Fibroblast of lung (primary cell): ENCODE data around the gene GBP7. TPM values are rescaled to one million over a fixed set of nuclear protein-coding genes. Genes with fewer than 3 reads are reported as not detected.
"Not testable (repeated sequence)": the region's sequence is repeated elsewhere in the genome, so short reads cannot be mapped to it uniquely, and the experiment has no call there.

Source experiments
- DNase-seq, 2 donors: peaks; one replicate each; pipeline versions ENCODE4 v3.0.0 to v3.0.0-alpha.2; 2010; ENCODE audit warnings: low read depth in 2 of 2
- H2AFZ ChIP-seq: 2 replicates; pipeline ENCODE4 v1.5.1; 2012; ENCODE audit warnings: low read length, control low read depth, inconsistent platforms
- H3K27ac ChIP-seq: 2 replicates; pipeline ENCODE4 v1.5.1; 2011; ENCODE audit warnings: low read length, control low read depth; ENCODE audit not compliant: insufficient read depth
- H3K27me3 ChIP-seq: 2 replicates; pipeline ENCODE4 v1.5.1; 2011; ENCODE audit warnings: mild to moderate bottlenecking, low read length; ENCODE audit not compliant: control insufficient read depth, insufficient read depth
- H3K36me3 ChIP-seq: 2 replicates; pipeline ENCODE4 v1.5.1; 2011; ENCODE audit warnings: low read length; ENCODE audit not compliant: control insufficient read depth, insufficient read depth
- H3K4me1 ChIP-seq: 2 replicates; pipeline ENCODE4 v1.5.1; 2011; ENCODE audit warnings: low read length; ENCODE audit not compliant: control insufficient read depth, insufficient read depth; ENCODE audit errors: extremely low read depth
- H3K4me2 ChIP-seq: 2 replicates; pipeline ENCODE4 v1.5.1; 2011; ENCODE audit warnings: low read length, control low read depth; ENCODE audit not compliant: insufficient read depth; ENCODE audit errors: extremely low read depth
- H3K4me3 ChIP-seq, 4 experiments: fragments of 200-600 bp in 1 of 4; sonication (generic) in 1 of 4; replicated peaks in 1 of 4; 2 replicates each; pipeline ENCODE4 v1.5.1; 2011 to 2016; ENCODE audit warnings: low read length in 4 of 4, low read depth in 3 of 4, mild to moderate bottlenecking in 3 of 4, control low read depth in 2 of 4, inconsistent platforms in 1 of 4, mixed read lengths in 1 of 4; ENCODE audit not compliant: insufficient read depth in 1 of 4; ENCODE audit errors: control extremely low read depth in 1 of 4
- H3K79me2 ChIP-seq: 2 replicates; pipeline ENCODE4 v1.5.1; 2012; ENCODE audit warnings: mild to moderate bottlenecking, low read length, inconsistent platforms; ENCODE audit not compliant: control insufficient read depth, insufficient read depth
- H3K9ac ChIP-seq: 2 replicates; pipeline ENCODE4 v1.5.1; 2011; ENCODE audit warnings: mild to moderate bottlenecking, low read length, control low read depth; ENCODE audit not compliant: insufficient read depth
- H3K9me3 ChIP-seq: 2 replicates; pipeline ENCODE4 v1.5.1; 2012; ENCODE audit warnings: low read depth, low read length; ENCODE audit not compliant: control insufficient read depth, insufficient read depth
- H4K20me1 ChIP-seq: 2 replicates; pipeline ENCODE4 v1.5.1; 2011; ENCODE audit warnings: low read length; ENCODE audit not compliant: control insufficient read depth, insufficient read depth; ENCODE audit errors: extremely low read depth
- CTCF ChIP-seq, 2 donors: IDR thresholded peaks in 1 of 2; conservative IDR thresholded peaks in 1 of 2; 1 replicate in 1 of 2; 2 replicates in 1 of 2; pipeline ENCODE4 v1.5.1; 2011 to 2012; ENCODE audit warnings: low read length in 2 of 2, control low read depth in 1 of 2, inconsistent platforms in 1 of 2, low read depth in 1 of 2, mild to moderate bottlenecking in 1 of 2
- EZH2 ChIP-seq: IDR thresholded peaks from 2 replicates; pipeline ENCODE4 v1.5.1; 2012; ENCODE audit warnings: low read length, control low read depth, mild to moderate bottlenecking; ENCODE audit errors: missing control alignments
- polyA minus RNA-seq: library from RNA; depleted of rRNA, polyadenylated mRNA; stranded (reverse); fragments of >200 nt; gene quantifications from 2 replicates; pipeline ENCODE4 v1.2.3, GENCODE V29; 2011; ENCODE audit warnings: low replicate concordance
- polyA plus RNA-seq, 2 donors: library from polyadenylated mRNA; depleted of rRNA in 1 of 2; stranded (reverse) in 1 of 2; unstranded in 1 of 2; fragments of >200 nt; gene quantifications; 2 replicates each; pipeline ENCODE4 v1.2.1, GENCODE V29; 2011 to 2012; ENCODE audit warnings: missing spikeins in 1 of 2
- total RNA-seq: library from RNA; depleted of rRNA; stranded (reverse); fragments of >200 nt; gene quantifications from 2 replicates; pipeline ENCODE4 v1.2.1, GENCODE V29; 2014

The GBP7 gene
- total RNA-seq (not detected in 2 replicates), polyA plus RNA-seq (not detected in 2 replicates), polyA minus RNA-seq (not detected in 2 replicates)
- polyA plus RNA-seq (2012), result not detected in 2 replicates

GRCh38 chr1:89175601-89176256 is at the start of gene GBP7:
Gene GBP7 (minus strand): TSS chr1:89176003. CDS start chr1:89171935, 4,068 bp downstream.
- H3K9me3 ChIP-seq, result no peaks in the 10 kb centered on the region
- TF ChIP-seq CTCF (conservative IDR thresholded peaks at IDR 0.05 in 1 of 2, IDR thresholded peaks at IDR 0.05 in 1 of 2; ENCODE audit: low read depth in 1 of 2, low read length in 2 of 2) (no peak), EZH2 (no peak)

GRCh38 chr1:89221341-89221740 is 45.5 kb upstream of the GBP7 start:
- Histone ChIP-seq H3K4me3 (no peak overlapping the region), H4K20me1 (no peaks in the 10 kb centered on the region), H3K4me1 (no peaks in the 10 kb centered on the region), H3K27me3 (no peaks in the 10 kb centered on the region), H3K9me3 (no peaks in the 10 kb centered on the region), H3K79me2 (no peaks in the 10 kb centered on the region), H2AFZ (no peak overlapping the region), H3K27ac (no peak overlapping the region), H3K4me2 (no peak overlapping the region), H3K36me3 (no peaks in the 10 kb centered on the region), H3K9ac (no peak overlapping the region)
- no peak for DNase-seq
- TF ChIP-seq EZH2 (no peak), CTCF (conservative IDR thresholded peaks at IDR 0.05 in 1 of 2, IDR thresholded peaks at IDR 0.05 in 1 of 2; ENCODE audit: low read depth in 1 of 2, low read length in 2 of 2) (no peak)

More at GRCh38 chr1:89175601-89176256, at the start of gene GBP7:
- no peak within 1 kb of the TSS for H3K27ac ChIP-seq
- H3K79me2 ChIP-seq, result no peaks in the 10 kb centered on the region
- H3K27me3 ChIP-seq, result no peaks in the 10 kb centered on the region
- H2AFZ ChIP-seq, result no peak within 1 kb of the TSS
- H3K36me3 ChIP-seq, result no peaks in the 10 kb centered on the region
- H3K4me3 ChIP-seq, result no peak within 1 kb of the TSS
- DNase-seq, result no peak
- H3K4me1 ChIP-seq, result no peaks in the 10 kb centered on the region
- no peak within 1 kb of the TSS for H3K9ac ChIP-seq
- no peak within 1 kb of the TSS for H3K4me2 ChIP-seq
- H4K20me1 ChIP-seq, result no peaks in the 10 kb centered on the region

GRCh38 chr1:89219851-89220250 is 44.0 kb upstream of the GBP7 start:
- H3K27me3 ChIP-seq, H3K4me1 ChIP-seq, H3K9me3 ChIP-seq, H2AFZ ChIP-seq, H3K36me3 ChIP-seq, H3K27ac ChIP-seq, H3K4me3 ChIP-seq, H3K9ac ChIP-seq, H3K4me2 ChIP-seq, H4K20me1 ChIP-seq, H3K79me2 ChIP-seq, DNase-seq: not testable (repeated sequence)

GRCh38 chr1:89218941-89219340 is 43.1 kb upstream of the GBP7 start:
- H3K79me2 ChIP-seq, DNase-seq, H3K4me1 ChIP-seq, H2AFZ ChIP-seq, H3K27ac ChIP-seq, H3K4me3 ChIP-seq, H3K9me3 ChIP-seq, H3K36me3 ChIP-seq, H3K4me2 ChIP-seq, H3K9ac ChIP-seq, H3K27me3 ChIP-seq, H4K20me1 ChIP-seq: not testable (repeated sequence)
